Measurements from ENCODE around the gene PIP. TPM values are rescaled to one million over a fixed set of nuclear protein-coding genes. Genes with fewer than 3 reads are reported as not detected.
"Not testable (repeated sequence)": the region's sequence is repeated elsewhere in the genome, so short reads cannot be mapped to it uniquely, and the experiment has no call there.

PIP gene
- total and polyA plus RNA-seq, 5 donors from 2014 or later: not detected

DNA sequence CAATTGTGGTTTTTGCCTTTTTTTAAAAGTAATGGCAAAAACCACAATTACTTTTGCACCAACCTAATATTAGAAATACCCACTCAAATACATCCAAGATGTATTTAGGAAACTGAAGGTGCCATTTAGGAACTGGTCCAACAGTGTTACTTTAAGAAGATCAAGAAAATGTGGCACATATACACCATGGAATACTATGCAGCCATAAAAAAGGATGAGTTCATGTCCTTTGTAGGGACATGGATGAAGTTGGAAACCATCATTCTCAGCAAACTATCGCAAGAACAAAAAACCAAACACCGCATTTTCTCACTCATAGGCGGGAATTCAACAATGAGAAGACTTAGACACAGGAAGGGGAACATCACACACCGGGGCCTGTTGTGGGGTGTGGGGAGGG lies 48.9 kb downstream of the PIP start:
- peaks cover 0 to 18% (median 8%) of the 10 kb centered on the region in 7 donors for H3K9me3 Mint-ChIP-seq
- H3K27me3 Mint-ChIP-seq: peaks cover 20% of the 10 kb centered on the region
- H3K27me3 ChIP-seq (ENCODE audit: control insufficient read depth, insufficient read depth, low read length); H3K4me3 ChIP-seq (ENCODE audit: low read depth, low read length); DNase-seq; H3K36me3 ChIP-seq (ENCODE audit: control insufficient read depth, insufficient read depth, low read length); H3K36me3 Mint-ChIP-seq; H3K27ac Mint-ChIP-seq; H3K4me3 Mint-ChIP-seq; H3K27ac ChIP-seq (ENCODE audit: insufficient read depth, low read length, poor library complexity, severe bottlenecking); H3K4me1 Mint-ChIP-seq; H3K4me1 ChIP-seq (ENCODE audit: control insufficient read depth, insufficient read depth, low read length, poor library complexity, severe bottlenecking); ATAC-seq (ENCODE audit: low read depth in 2 of 2): not testable (repeated sequence)
- H3K9me3 ChIP-seq (ENCODE audit: control insufficient read depth in 2 of 2, low read length in 2 of 2): peaks cover 6 to 15% of the 10 kb centered on the region in 2 experiments

DNA sequence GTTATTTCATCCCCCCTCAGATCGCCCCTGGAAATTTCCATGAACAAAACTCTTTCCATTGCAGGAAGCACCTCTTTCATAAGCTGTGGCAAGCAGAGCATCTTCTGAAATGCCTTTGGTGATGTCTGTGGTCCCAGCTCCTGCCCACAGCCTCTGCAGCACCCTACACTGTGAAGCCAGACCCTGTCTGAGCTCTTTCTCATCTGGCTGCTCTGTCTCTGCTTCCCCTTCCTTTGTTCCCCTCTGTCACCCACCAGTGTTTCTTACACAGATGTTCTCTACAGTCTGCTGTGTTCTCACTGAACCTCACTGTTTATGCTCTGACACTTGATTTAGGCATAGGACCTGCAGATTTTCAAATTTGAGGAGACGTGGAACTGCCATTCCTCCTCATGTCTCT lies 49.5 kb downstream of the PIP start:
- no peaks in the 10 kb centered on the region for H3K36me3 ChIP-seq (ENCODE audit: control insufficient read depth, insufficient read depth, low read length)
- H3K4me1 ChIP-seq (ENCODE audit: control insufficient read depth, insufficient read depth, low read length, poor library complexity, severe bottlenecking): no peaks in the 10 kb centered on the region
- H3K27me3 ChIP-seq (ENCODE audit: control insufficient read depth, insufficient read depth, low read length): peaks cover 8% of the 10 kb centered on the region
- DNase-seq (no peak), ATAC-seq (ENCODE audit: low read depth in 2 of 2) (no peak)
- no peak overlapping the region for H3K4me3 Mint-ChIP-seq
- peaks cover 6 to 15% of the 10 kb centered on the region in 2 experiments for H3K9me3 ChIP-seq (ENCODE audit: control insufficient read depth in 2 of 2, low read length in 2 of 2)
- H3K27ac Mint-ChIP-seq: no peak overlapping the region
- H3K9me3 Mint-ChIP-seq: peaks cover 0 to 18% (median 8%) of the 10 kb centered on the region in 7 donors
- no peaks in the 10 kb centered on the region for H3K4me1 Mint-ChIP-seq
- no peaks in the 10 kb centered on the region for H3K36me3 Mint-ChIP-seq
- H3K4me3 ChIP-seq (ENCODE audit: low read depth, low read length): no peak overlapping the region
- H3K27ac ChIP-seq (ENCODE audit: insufficient read depth, low read length, poor library complexity, severe bottlenecking): no peak overlapping the region
- peaks cover 20% of the 10 kb centered on the region for H3K27me3 Mint-ChIP-seq

DNA sequence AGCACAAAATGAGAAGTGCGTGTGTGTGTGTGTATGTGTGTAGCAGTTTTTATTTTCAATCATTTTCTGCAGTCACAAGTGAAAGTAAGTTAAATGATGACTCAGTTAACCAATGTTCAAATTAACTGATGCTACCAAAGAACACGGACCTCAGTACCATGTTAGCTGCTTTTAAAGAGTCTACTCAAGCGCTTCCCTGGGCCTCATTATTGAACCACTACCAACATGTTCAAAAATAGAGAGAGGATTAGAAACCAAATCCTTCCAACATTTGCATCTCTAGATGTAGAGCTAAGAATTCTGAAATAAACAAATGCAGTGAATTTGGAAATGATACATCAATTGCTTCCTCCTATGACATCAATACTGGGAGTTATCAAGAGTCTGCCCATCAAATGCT lies 51.1 kb downstream of the PIP start, which contains the start of gene TAS2R39:
TAS2R39 (plus strand) TSS at position 396 of the 400 bp plus-strand sequence; CDS start at position 396, 0 bp downstream.
- Mint-ChIP-seq H3K4me3 (no peak within 1 kb of the TSS), H3K36me3 (no peaks in the 10 kb centered on the region), H3K27ac (no peak within 1 kb of the TSS), H3K27me3 (peaks cover 20% of the 10 kb centered on the region), H3K9me3 (peaks cover 1 to 12% (median 4%) of the 10 kb centered on the region in 7 donors), H3K4me1 (no peaks in the 10 kb centered on the region)
- H3K36me3 ChIP-seq (ENCODE audit: control insufficient read depth, insufficient read depth, low read length): no peaks in the 10 kb centered on the region
- ATAC-seq (ENCODE audit: low read depth in 2 of 2): no peak
- no peaks in the 10 kb centered on the region for H3K4me1 ChIP-seq (ENCODE audit: control insufficient read depth, insufficient read depth, low read length, poor library complexity, severe bottlenecking)
- H3K4me3 ChIP-seq (ENCODE audit: low read depth, low read length): no peak within 1 kb of the TSS
- no peak within 1 kb of the TSS for H3K27ac ChIP-seq (ENCODE audit: insufficient read depth, low read length, poor library complexity, severe bottlenecking)
- peaks cover 8% of the 10 kb centered on the region for H3K27me3 ChIP-seq (ENCODE audit: control insufficient read depth, insufficient read depth, low read length)
- H3K9me3 ChIP-seq (ENCODE audit: control insufficient read depth in 2 of 2, low read length in 2 of 2): peaks cover 0 to 5% of the 10 kb centered on the region in 2 experiments
- DNase-seq: no peak

- H3K36me3 Mint-ChIP-seq: no peaks in the 10 kb centered on the region
- no peaks in the 10 kb centered on the region for H3K4me1 Mint-ChIP-seq
- peaks cover 20% of the 10 kb centered on the region for H3K27me3 Mint-ChIP-seq
- H3K36me3 ChIP-seq (ENCODE audit: control insufficient read depth, insufficient read depth, low read length): no peaks in the 10 kb centered on the region
- no peak overlapping the region for H3K4me3 ChIP-seq (ENCODE audit: low read depth, low read length)
- no peak for DNase-seq
- H3K27ac ChIP-seq (ENCODE audit: insufficient read depth, low read length, poor library complexity, severe bottlenecking): no peak overlapping the region
- H3K9me3 Mint-ChIP-seq: peaks cover 0 to 5% (median 0%) of the 10 kb centered on the region in 7 donors
- no peak overlapping the region for H3K27ac Mint-ChIP-seq
- H3K4me3 Mint-ChIP-seq: no peak overlapping the region
- no peak for ATAC-seq (ENCODE audit: low read depth in 2 of 2)
- no peaks in the 10 kb centered on the region for H3K9me3 ChIP-seq (ENCODE audit: control insufficient read depth in 2 of 2, low read length in 2 of 2)
- H3K4me1 ChIP-seq (ENCODE audit: control insufficient read depth, insufficient read depth, low read length, poor library complexity, severe bottlenecking): no peaks in the 10 kb centered on the region
- H3K27me3 ChIP-seq (ENCODE audit: control insufficient read depth, insufficient read depth, low read length): peaks cover 8% of the 10 kb centered on the region
These were observed 53.7 kb downstream of the PIP start for GRCh38 chr7:143185551-143185950.

DNA sequence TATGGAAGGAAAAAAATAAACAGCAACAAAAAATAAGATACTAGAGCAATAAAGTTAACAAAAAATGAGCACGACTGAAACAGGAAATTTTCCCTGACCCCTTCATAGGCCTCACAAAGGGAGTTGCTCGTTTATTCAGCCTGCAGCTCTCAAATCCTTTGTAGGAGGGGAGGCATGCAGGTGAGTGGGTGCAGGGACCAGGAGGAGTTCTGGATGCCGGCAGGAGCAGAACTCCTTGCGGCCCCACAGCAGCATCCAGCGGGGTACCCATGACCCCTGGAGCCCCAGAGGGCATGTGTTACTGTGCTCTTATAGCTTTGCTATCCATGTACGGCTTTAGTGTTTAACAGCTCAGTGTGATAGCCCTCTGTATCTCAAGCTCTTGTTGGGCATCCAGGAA lies 57.1 kb downstream of the PIP start:
- ATAC-seq (ENCODE audit: low read depth in 2 of 2) (no peak), DNase-seq (no peak)
- H3K9me3 ChIP-seq (ENCODE audit: control insufficient read depth in 2 of 2, low read length in 2 of 2): no peaks in the 10 kb centered on the region
- peaks cover 6% of the 10 kb centered on the region for H3K27me3 ChIP-seq (ENCODE audit: control insufficient read depth, insufficient read depth, low read length)
- H3K27me3 Mint-ChIP-seq: peaks cover 22% of the 10 kb centered on the region
- no peak overlapping the region for H3K27ac Mint-ChIP-seq
- H3K4me3 Mint-ChIP-seq: no peak overlapping the region
- no peak overlapping the region for H3K27ac ChIP-seq (ENCODE audit: insufficient read depth, low read length, poor library complexity, severe bottlenecking)
- H3K4me3 ChIP-seq (ENCODE audit: low read depth, low read length): no peak overlapping the region
- H3K9me3 Mint-ChIP-seq: peaks cover 0 to 3% (median 0%) of the 10 kb centered on the region in 7 donors
- H3K4me1 ChIP-seq (ENCODE audit: control insufficient read depth, insufficient read depth, low read length, poor library complexity, severe bottlenecking): no peaks in the 10 kb centered on the region
- no peaks in the 10 kb centered on the region for H3K4me1 Mint-ChIP-seq
- no peaks in the 10 kb centered on the region for H3K36me3 ChIP-seq (ENCODE audit: control insufficient read depth, insufficient read depth, low read length)
- H3K36me3 Mint-ChIP-seq: no peaks in the 10 kb centered on the region

Other genes starting within 250 kb of the PIP start
- not detected for gene TRPV6, start 246.3 kb upstream of the PIP start, total RNA-seq
- gene TRPV6, start 246.3 kb upstream of the PIP start, polyA plus RNA-seq: under 1 TPM in 2 of 4 donors, not detected in 2; 0.17 to 0.30 TPM
- gene TRPV5, start 198.3 kb upstream of the PIP start, total RNA-seq: not detected
- gene TRPV5, start 198.3 kb upstream of the PIP start, polyA plus RNA-seq: not detected
- gene LLCFC1, start 192.6 kb upstream of the PIP start, total RNA-seq: not detected
- not detected for gene LLCFC1, start 192.6 kb upstream of the PIP start, polyA plus RNA-seq
- gene KEL, start 169.7 kb upstream of the PIP start, total RNA-seq: 1.1 TPM
- gene KEL, start 169.7 kb upstream of the PIP start, polyA plus RNA-seq: not detected
- gene OR9A2, start 104.9 kb upstream of the PIP start, total RNA-seq: not detected
- gene OR9A2, start 104.9 kb upstream of the PIP start, polyA plus RNA-seq: not detected
- not detected for gene OR6V1, start 79.7 kb upstream of the PIP start, total RNA-seq
- not detected for gene OR6V1, start 79.7 kb upstream of the PIP start, polyA plus RNA-seq
- not detected for gene TAS2R39, start 51.3 kb downstream of the PIP start, total RNA-seq
- not detected for gene TAS2R39, start 51.3 kb downstream of the PIP start, polyA plus RNA-seq
- gene TAS2R40, start 90.0 kb downstream of the PIP start, total RNA-seq: not detected
- not detected for gene TAS2R40, start 90.0 kb downstream of the PIP start, polyA plus RNA-seq
- gene GSTK1, start 131.4 kb downstream of the PIP start, total RNA-seq: 475 TPM
- 100 to 1,000 TPM; 589 to 845 (median 707) TPM for gene GSTK1, start 131.4 kb downstream of the PIP start, polyA plus RNA-seq
- 0.91 TPM for gene TMEM139, start 152.9 kb downstream of the PIP start, total RNA-seq
- gene TMEM139, start 152.9 kb downstream of the PIP start, polyA plus RNA-seq: 1 to 10 TPM in 2 of 4 donors, under 1 TPM in 2; 0.75 to 1.3 (median 1.0) TPM
- gene CASP2, start 156.3 kb downstream of the PIP start, total RNA-seq: 61.4 TPM
- gene CASP2, start 156.3 kb downstream of the PIP start, polyA plus RNA-seq: 10 to 100 TPM; 20.5 to 27.1 (median 24.1) TPM
- gene CLCN1, start 184.0 kb downstream of the PIP start, total RNA-seq: not detected
- gene CLCN1, start 184.0 kb downstream of the PIP start, polyA plus RNA-seq: under 1 TPM in 1 of 4 donors, not detected in 3; 0.05 TPM
- 0.27 TPM for gene FAM131B, start 230.6 kb downstream of the PIP start, total RNA-seq
- gene FAM131B, start 230.6 kb downstream of the PIP start, polyA plus RNA-seq: under 1 TPM in 3 of 4 donors, not detected in 1; 0.14 to 0.36 (median 0.35) TPM
- gene ZYX, start 249.3 kb downstream of the PIP start, total RNA-seq: 174 TPM
- gene ZYX, start 249.3 kb downstream of the PIP start, polyA plus RNA-seq: 100 to 1,000 TPM in 1 of 4 donors, 10 to 100 TPM in 3; 81.1 to 105 (median 89.5) TPM

Data from CD4-positive, CD25-positive, alpha-beta regulatory T cell (primary cell).